ENCODE data around the gene DLL1.
A peak's percentile ranks its signal among the peaks of the same experiment; 100 is the strongest.
"Not testable (repeated sequence)": the region's sequence is repeated elsewhere in the genome, so short reads cannot be mapped to it uniquely, and the experiment has no call there.

DLL1 gene

GRCh38 chr6:170290296-170291128 lies at the start of gene DLL1:
Gene DLL1 (minus strand): TSS chr6:170291078. CDS start chr6:170290139, 939 bp downstream.
- peaks cover 66% of the 10 kb centered on the region for H3K27me3 ChIP-seq (replicated peaks)
- in situ Hi-C loops (cut with HindIII; ENCODE audit: low pct_ligation_motif_present, low sequenced_read_pairs) = no loop called here

GRCh38 chr6:170335199-170335598 lies 44.3 kb upstream of the DLL1 start:
- H3K4me3 ChIP-seq (ENCODE audit: low read depth, low read length); in situ Hi-C loops (cut with HindIII; ENCODE audit: low pct_ligation_motif_present, low sequenced_read_pairs); H3K36me3 ChIP-seq (replicated peaks); DNase-seq; H3K27ac ChIP-seq; H3K27me3 ChIP-seq (replicated peaks): not testable (repeated sequence)

More at GRCh38 chr6:170290296-170291128, at the start of gene DLL1:
- no peak for DNase-seq
- Histone ChIP-seq H3K4me3 (ENCODE audit: low read depth, low read length) (peak within 1 kb of the TSS; percentile 58), H3K36me3 (replicated peaks) (no peaks in the 10 kb centered on the region), H3K27ac (no peak within 1 kb of the TSS)
- TF ChIP-seq CTCF (IDR thresholded peaks at IDR 0.05; ENCODE audit: low read depth, low read length, missing control alignments) = no peak

GRCh38 chr6:170329321-170329720 lies 38.4 kb upstream of the DLL1 start:
- no peaks in the 10 kb centered on the region for H3K27me3 ChIP-seq (replicated peaks)
- H3K36me3 ChIP-seq (replicated peaks) = peaks cover 30% of the 10 kb centered on the region
- in situ Hi-C loops (cut with HindIII; ENCODE audit: low pct_ligation_motif_present, low sequenced_read_pairs) = no loop called here
- no peak overlapping the region for H3K4me3 ChIP-seq (ENCODE audit: low read depth, low read length)
- DNase-seq = no peak
- no peak overlapping the region for H3K27ac ChIP-seq
- TF ChIP-seq CTCF (IDR thresholded peaks at IDR 0.05; ENCODE audit: low read depth, low read length, missing control alignments) = no peak

GRCh38 chr6:170317718-170318117 lies 26.8 kb upstream of the DLL1 start:
- no peak overlapping the region for H3K27ac ChIP-seq
- H3K4me3 ChIP-seq (ENCODE audit: low read depth, low read length) = no peak overlapping the region
- H3K36me3 ChIP-seq (replicated peaks) = peaks cover 16% of the 10 kb centered on the region
- no peak for DNase-seq
- TF ChIP-seq CTCF (IDR thresholded peaks at IDR 0.05; ENCODE audit: low read depth, low read length, missing control alignments) = no peak
- in situ Hi-C loops (cut with HindIII; ENCODE audit: low pct_ligation_motif_present, low sequenced_read_pairs) = no loop called here
- no peaks in the 10 kb centered on the region for H3K27me3 ChIP-seq (replicated peaks)

GRCh38 chr6:170317076-170317475 lies 26.2 kb upstream of the DLL1 start:
- TF ChIP-seq CTCF (IDR thresholded peaks at IDR 0.05; ENCODE audit: low read depth, low read length, missing control alignments) = no peak
- no peak overlapping the region for H3K4me3 ChIP-seq (ENCODE audit: low read depth, low read length)
- in situ Hi-C loops (cut with HindIII; ENCODE audit: low pct_ligation_motif_present, low sequenced_read_pairs) = no loop called here
- no peak for DNase-seq
- no peak overlapping the region for H3K27ac ChIP-seq
- H3K27me3 ChIP-seq (replicated peaks) = no peaks in the 10 kb centered on the region
- H3K36me3 ChIP-seq (replicated peaks) = peaks cover 16% of the 10 kb centered on the region

- no peak overlapping the region for H3K27ac ChIP-seq
- TF ChIP-seq CTCF (IDR thresholded peaks at IDR 0.05; ENCODE audit: low read depth, low read length, missing control alignments) = no peak
- peak; percentile 52 for DNase-seq
- H3K36me3 ChIP-seq (replicated peaks) = peaks cover 13% of the 10 kb centered on the region
- no peak overlapping the region for H3K4me3 ChIP-seq (ENCODE audit: low read depth, low read length)
- in situ Hi-C loops (cut with HindIII; ENCODE audit: low pct_ligation_motif_present, low sequenced_read_pairs) = no loop called here
- no peaks in the 10 kb centered on the region for H3K27me3 ChIP-seq (replicated peaks)
Observed at GRCh38 chr6:170316071-170316470, 25.2 kb upstream of the DLL1 start.

Measured in brain microvascular endothelial cell (primary cell).